HG03565 (cell line): ENCODE measurements around the gene PPP2R5B.

Experiments used
- ATAC-seq: cut with Tn5 transposase; IDR thresholded peaks from one replicate; pipeline ENCODE4 v1.9.1; 2021; ENCODE audit warnings: mild to moderate bottlenecking, moderate library complexity; ENCODE audit not compliant: unreplicated experiment

PPP2R5B gene

DNA sequence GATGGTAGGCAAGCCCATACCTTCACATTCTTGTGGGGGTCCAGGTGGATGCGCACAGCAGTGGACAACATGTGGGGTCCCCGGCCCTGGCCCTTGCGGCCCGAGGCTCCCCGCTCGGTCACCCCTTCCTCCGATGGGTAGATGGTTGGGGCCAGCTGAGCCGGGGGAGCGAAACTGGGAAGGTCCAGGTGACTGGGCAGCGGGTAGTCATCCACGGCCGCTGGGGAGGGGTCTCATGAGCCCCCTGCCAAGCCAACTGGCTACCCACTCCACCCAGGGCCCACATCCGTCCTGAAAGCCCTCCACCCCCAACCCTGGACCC is 18.2 kb upstream of the PPP2R5B start:
- ATAC-seq: no peak

GRCh38 chr11:64908766-64909165 is 15.7 kb upstream of the PPP2R5B start:
- no peak for ATAC-seq

DNA sequence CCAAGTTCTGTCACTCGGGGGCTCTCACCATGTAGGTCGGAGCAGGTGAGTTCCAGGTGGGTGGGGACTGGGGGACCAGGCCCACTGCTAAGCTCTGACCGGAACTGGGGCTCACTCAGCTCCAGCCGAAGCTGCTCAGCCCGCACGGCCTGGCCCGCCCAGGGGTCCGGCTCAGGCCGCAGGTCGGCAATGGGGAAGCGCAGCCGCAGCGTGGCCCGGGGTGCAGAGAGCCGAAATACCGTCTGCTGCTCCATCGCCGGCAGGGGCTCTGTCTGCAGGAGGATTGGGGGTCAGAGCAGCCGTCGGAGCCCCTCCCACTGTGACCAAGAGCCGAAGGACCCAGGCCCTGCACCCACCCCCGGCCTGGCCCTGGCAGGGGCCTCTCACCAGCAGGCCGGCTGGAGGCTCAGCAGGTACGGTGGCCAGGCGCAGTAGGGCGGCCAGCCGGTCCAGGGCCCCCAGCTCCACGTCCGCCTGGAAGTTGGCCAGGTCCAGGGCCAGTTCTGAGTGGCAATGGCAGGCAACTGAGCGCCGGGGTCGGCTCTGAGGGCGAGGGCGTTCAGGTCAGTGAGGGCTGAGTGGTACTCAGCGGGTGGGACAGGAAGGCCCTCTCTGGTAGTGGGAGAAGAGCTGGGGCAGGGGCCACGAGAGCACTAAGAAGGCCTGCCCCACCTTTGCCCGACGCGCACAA is 14.7 kb upstream of the PPP2R5B start:
- no peak for ATAC-seq

- ATAC-seq: no peak
Observed at GRCh38 chr11:64910451-64911093, 13.9 kb upstream of the PPP2R5B start.

- no peak for ATAC-seq
Observed at GRCh38 chr11:64911142-64911541, 13.3 kb upstream of the PPP2R5B start.

DNA sequence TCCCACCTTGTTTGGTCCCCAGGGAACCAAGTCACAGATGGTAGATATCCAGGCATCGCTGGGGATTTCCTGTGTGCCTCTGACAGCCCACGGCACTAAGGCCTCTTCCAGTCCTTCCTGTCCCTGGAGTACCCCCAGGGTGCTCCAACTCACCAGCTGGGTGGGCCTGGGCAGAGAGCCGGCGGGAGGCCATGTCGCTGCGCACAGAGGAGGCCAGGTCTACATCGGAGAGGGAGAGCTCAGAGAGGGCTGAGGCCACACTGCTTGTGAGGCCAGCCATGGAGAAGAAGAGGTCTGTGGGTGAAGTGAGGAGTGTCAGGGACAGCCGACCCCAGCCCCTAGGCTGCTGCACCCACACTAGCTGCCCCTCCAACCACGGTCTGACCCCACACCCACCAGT is 12.8 kb upstream of the PPP2R5B start:
- ATAC-seq: no peak

DNA sequence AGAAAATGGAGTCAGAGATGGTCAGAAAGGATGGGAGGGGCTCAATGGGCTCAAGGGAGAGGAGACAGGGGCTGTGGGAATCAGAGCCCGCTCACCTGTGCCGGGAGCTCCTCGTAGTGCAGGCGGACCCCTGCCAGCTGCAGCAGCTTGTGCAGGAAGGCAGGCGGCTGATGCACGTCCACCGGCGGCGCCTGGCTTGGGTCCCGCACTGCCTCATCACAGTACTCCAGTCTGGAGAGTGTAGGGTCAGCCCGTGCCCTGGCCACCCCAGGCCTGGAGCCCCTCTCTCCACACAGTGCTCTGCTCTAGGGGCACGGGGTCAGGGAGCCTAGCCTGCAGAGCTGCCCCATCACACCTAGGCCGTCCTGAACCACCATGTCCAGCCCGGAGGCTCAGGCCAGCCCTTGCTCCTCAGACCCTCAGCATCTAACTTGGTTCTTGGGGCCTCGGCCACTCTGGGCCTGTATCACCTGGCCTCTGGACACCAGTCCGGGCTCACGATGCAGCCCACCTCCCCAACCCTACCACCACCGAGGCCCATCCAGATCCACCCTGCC is 11.2 kb upstream of the PPP2R5B start:
- ATAC-seq: no peak

GRCh38 chr11:64914123-64914522 is 10.4 kb upstream of the PPP2R5B start:
- ATAC-seq: no peak

- no peak for ATAC-seq
Observed at GRCh38 chr11:64915376-64915887, 9.1 kb upstream of the PPP2R5B start.

- no peak for ATAC-seq
Observed at GRCh38 chr11:64916040-64916774, 8.3 kb upstream of the PPP2R5B start.

GRCh38 chr11:64916775-64917662 is 7.5 kb upstream of the PPP2R5B start, which contains the start of gene ATG2A:
TSS of gene ATG2A (minus strand) at chr11:64917209. CDS start at chr11:64917135, 74 bp downstream.
- ATAC-seq: peak; percentile 90

- no peak for ATAC-seq
Observed at GRCh38 chr11:64917663-64917995, 6.9 kb upstream of the PPP2R5B start.

DNA sequence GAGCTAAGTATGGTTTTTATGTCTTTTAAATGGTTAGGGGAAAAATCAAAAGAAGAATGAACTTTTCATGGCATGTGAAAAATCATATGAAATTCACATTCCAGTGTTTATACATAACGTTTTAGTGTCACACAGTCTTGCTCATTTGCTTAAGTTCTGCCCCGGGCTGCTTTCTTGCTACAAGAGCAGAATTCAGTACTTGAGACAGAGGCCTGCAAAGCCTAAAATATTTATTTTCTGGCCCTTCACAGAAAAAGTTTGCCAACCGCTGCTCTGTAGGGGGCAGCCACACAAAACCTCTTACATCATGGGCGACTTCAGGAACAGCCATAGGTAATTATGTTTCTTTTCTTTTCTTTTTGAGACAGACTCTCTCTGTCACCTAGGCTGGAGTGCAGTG is 6.5 kb upstream of the PPP2R5B start:
- no peak for ATAC-seq

DNA sequence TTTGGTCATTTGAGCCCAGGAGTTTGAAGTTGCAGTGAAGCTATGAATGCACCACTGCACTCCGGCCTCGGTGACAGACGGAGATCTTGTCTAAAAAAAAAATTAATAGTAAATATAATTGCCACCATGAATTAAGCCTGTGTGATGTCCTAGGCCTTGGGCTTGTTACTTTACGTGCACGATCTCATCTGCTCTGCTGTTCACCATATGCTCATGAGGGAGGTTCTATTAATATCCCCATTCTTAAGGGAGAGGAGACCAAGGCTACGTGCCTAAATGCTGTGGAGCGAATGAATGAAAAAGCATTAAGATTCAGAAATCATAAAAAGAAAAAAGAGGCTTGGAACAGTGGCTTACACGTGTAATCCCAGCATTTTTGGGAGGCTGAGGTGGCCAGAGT is 4.9 kb upstream of the PPP2R5B start:
- ATAC-seq: no peak

DNA sequence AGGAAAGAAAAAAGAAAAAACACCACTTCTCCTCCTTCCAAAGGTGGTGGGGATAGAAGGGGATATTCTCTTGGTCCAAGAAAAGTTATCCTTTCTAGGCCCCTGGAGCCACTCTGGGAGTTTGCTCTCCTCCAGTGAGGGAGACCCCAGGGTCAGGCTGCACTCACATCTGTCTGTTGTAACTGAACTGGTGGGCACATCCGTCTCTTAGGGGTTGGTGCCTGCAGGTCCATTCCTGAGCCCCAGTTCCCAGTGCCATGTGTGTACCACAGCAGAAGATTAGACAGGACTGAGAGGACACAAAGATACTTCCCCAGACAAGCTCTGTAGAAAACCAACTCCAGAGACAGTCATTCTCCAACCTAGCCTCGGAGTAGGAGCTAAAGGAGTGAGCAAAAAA is 4.4 kb upstream of the PPP2R5B start:
- no peak for ATAC-seq

DNA sequence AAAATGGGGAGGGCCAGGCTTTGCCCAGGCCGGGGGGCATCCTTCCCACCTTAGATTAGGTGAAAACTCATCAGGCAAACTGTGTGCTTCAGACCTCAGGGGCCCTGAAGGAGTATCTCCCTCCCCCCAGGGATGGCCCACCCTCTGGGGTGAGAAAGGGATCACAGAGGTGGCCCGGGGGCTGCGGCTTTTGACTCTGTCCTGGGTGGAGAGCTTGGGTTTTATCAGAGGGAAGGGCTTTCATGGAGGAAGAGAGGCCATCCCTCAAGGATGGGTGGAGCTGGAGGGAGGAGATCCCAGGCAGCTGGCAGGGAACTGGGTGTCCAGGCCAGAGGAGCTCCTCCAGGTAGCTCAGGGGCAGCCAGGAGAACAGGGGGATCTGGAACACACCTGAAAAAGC is 3.1 kb upstream of the PPP2R5B start:
- ATAC-seq: no peak

- no peak for ATAC-seq
Observed at GRCh38 chr11:64923151-64923661, 1.3 kb upstream of the PPP2R5B start.

DNA sequence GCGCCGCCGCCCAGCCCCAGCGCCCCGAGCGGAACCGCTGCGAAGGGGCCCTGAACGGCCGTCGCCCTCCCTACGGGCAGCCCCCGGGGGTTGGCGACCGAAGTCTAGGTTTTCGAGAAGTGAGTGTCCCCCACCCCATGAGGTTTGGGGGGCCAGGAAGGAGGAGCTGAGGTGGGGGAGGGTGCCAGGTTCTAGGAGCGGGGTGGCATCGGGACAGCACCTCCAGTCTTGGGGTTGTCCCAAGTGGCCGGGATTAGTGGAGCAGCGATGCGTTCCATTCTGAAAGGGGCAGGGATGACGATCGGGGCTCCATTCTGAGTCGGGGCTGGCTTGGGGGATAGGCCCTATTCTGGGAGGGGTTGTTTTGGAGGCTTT is 408 bp downstream of the PPP2R5B start:
- no peak for ATAC-seq

GRCh38 chr11:64925536-64926436 is 1.3 kb downstream of the PPP2R5B start:
- ATAC-seq: no peak

GRCh38 chr11:64926689-64927088 is 2.2 kb downstream of the PPP2R5B start:
- ATAC-seq: no peak
